GM18508 (cell line): ENCODE measurements around the gene BZW1.
"Not testable (repeated sequence)": the region's sequence is repeated elsewhere in the genome, so short reads cannot be mapped to it uniquely, and the experiment has no call there.

Experiments
- ATAC-seq: cut with Tn5 transposase; IDR thresholded peaks from one replicate; pipeline ENCODE4 v1.9.1; 2021; ENCODE audit warnings: moderate number of reproducible peaks; ENCODE audit not compliant: insufficient read depth, unreplicated experiment

The BZW1 gene

DNA sequence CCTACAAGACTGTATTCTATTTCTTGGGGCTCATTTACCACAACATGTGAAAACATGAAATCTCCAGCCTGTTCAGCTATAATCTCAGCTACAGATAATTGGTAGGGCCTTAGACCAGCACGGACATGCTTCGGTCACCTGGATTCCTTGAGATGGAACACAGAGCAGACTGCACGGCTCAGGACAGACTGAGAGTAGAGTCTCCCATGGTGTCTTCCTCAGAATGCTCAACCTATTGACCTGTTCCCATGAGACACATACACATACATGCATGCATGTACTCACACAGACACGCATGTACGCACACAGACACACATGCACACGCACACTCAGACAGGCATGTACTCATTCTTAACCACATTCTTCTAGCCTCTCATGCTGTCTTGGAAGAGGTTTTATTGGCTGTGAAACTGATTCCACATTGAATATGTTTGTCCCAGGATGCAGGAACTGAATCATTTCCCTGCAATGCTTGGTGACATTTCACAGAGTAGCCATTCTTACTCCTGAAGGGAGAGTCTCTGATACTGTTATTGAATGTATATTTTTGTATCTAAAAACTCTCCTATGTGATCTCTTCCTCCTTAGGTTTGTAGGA lies 23.5 kb upstream of the BZW1 start:
- ATAC-seq: no peak

GRCh38 chr2:200790185-200790584 lies 21.5 kb upstream of the BZW1 start:
- no peak for ATAC-seq

DNA sequence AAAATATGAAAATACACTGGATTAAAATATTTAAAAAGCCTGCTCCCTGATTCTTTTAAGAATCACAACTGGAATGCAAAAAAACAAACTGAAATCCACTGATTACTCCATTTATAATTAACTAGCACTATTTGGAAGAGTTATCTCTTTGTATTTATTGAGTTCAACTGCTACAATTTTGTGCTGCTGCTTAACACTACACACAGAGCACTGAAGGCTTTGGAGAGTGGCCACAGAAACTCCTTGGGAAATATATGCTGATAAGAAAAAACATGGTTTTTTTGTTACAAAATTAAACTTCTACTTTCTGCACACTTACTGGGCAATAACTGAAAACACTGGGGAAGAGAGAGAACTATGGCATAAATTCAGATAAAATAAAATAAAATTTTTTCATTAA lies 19.8 kb upstream of the BZW1 start:
- ATAC-seq: no peak

DNA sequence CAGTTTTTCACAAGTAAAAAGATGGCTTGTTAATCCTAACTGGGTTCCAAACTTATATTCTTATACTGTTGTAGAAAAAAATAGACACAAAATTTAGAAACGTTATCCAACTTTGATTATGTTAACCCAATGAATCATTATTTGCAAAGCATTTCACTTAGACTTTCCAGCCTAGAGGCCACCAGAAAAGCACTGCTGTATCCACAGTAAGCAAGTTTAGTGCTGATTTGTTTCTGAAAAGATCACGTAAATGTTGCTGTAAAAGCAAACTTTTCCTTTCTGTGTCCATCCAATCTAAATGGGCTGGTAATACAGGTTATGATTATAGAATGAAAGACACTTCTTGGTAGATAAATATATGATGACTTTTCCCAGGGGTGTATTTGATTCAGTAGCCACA lies 17.6 kb upstream of the BZW1 start:
- ATAC-seq: no peak

DNA sequence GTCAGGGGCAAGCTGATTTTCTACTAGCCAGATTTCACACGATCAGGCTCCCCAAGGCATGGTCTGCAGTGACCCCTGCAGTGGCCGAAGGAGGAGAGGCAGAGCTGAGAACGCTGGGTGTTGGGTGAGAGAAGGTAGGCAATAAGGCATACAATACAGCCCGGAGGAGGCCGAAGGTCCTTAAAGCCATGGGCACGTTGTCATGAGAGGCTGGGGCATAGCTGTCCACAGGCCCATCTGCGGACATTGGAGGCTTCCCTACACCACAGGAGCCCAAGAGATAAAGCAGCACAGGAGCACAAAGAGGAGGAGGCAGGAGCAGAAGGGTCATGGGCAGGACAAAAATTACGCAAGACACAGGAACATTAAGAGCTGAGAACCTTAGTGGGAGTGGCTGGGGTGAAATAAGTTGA lies 16.7 kb upstream of the BZW1 start:
- ATAC-seq: no peak

DNA sequence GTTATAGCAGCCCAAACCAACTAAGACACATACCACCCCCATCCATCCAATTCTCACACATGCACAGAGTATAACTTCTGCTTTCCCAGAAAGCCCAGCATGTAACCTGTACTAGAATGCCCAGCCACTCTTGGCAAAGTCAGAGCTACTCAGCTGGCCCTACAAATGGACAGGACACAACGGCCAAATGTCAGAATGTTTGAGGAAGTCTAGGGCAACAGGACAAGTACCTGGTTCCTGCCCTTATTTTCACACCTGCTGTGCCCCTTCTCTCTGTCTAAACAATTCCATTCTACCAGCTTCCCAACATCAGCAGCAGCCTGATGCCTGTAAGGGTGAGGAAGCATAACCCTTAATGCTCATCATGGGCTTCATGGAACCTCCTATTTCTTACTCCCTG lies 15.1 kb upstream of the BZW1 start:
- no peak for ATAC-seq

GRCh38 chr2:200797242-200797770 lies 14.4 kb upstream of the BZW1 start:
- ATAC-seq: no peak

DNA sequence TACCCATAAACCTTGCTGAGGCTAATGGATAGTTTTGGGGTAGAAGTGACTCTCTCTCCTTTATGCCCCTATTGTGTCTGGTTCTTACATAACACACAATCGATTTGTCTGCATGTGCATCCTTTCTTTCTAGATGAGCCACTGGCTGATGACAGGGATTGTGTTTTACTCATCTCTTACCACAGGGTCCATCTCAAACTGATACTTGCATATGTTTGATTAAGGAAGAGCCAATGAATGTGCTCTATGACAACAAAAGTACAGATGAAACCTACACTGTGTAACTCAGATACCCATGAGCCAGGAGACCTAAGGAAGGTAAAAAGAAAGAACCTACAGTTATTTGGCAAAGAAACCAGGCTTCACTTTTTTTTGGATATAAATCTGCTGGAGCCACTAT lies 13.2 kb upstream of the BZW1 start:
- no peak for ATAC-seq

- ATAC-seq: no peak
These were observed 11.3 kb upstream of the BZW1 start for GRCh38 chr2:200800458-200800857.

DNA sequence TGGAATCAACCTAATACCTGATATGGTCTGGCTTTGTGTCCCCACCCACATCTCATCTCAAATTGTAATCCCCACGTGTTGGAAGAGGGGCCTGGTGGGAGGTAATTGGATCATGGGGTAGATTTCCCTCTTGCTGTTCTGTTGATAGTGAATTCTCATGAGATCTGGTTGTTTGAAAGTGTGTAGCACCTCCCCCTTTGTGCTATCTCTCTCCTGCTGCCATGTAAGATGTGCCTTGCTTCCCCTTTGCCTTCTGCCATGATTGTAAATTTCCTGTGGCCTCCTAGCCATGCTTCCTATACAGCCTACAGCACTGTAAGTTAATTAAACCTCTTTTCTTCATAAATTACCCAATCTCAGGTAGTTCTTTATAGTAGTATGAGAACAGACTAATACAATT lies 10.3 kb upstream of the BZW1 start:
- ATAC-seq: not testable (repeated sequence)

GRCh38 chr2:200809506-200810251 lies 2.0 kb upstream of the BZW1 start:
- ATAC-seq: no peak

DNA sequence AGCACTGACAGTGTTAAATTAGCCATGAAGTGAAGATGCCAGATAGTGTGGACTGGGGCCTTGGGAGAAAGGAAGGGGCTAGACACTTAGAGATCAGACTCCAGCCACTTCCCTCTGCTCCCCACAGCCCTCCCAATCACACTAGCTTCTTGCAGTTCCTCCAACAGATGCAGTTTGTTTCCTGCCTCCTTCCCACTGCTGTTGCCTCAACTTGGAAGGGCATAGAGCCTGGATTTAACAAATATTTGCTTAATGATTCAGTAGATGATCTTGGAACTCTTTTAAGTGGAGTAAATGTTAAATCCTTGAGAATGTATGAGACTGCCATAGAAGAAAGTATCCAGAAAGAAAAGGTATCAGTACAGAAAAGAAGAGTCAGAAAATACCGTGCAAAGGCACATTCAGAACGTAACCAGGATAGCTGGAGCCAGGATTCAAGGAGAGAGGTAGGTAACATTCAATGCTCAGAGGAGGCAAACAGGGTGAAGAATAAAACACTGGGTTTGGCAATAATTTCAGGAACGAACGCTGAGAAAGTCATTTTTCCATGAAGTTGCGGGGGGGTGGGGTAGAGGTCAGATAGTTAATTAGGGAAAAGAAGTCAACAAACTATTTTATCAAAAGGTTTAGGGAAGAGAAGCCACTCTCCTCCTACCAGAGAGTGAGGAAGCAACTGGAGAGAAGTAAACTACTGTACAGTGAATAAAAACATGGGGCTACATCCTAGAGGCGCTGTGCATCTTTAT lies 1.3 kb upstream of the BZW1 start:
- no peak for ATAC-seq

GRCh38 chr2:200810998-200811332 lies 745 bp upstream of the BZW1 start:
- ATAC-seq: no peak

DNA sequence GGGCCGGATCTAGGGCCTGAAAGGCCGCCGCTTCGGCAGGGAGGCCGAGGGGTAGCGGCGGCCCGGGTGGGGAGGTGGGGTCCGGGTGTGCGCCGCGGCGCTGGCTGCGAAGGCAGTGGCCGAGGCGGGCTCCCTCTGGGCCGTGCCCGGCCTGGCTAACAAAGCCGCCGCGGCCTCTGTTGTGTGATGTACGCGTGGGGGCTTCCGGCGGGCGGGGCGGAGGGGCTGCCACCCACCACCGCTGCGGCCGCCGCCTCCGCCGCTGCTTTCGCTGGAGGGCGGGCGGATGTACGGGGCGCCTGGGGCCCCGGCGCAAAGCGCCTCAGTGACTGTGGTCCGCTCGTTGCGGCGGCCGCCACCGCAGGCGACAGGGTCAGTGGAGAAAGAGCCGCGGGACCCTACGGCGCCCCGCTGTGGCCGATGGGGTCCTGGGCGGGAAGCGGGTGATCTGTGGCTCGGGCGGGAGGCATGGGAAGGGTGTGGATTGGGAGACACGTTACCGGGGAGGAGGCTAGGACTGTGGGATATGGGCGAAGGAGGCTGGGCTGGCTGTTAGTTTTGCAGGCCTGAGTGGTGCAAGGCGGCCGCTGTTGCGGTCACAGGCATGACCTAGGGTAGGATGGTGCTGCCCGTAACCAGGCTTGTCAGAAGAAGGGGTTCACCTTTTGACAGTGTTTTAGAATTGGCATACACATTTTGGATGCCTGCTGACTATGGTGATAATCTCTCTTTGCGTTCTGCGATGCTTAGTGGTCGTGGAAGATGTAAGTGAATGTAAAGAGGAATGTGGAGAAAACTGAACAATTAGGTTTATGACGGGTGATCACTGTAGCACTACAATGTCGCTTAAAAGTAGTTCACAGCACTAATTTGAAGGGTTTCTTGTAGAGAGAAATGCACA lies 662 bp downstream of the BZW1 start:
- peak; percentile 14 for ATAC-seq

DNA sequence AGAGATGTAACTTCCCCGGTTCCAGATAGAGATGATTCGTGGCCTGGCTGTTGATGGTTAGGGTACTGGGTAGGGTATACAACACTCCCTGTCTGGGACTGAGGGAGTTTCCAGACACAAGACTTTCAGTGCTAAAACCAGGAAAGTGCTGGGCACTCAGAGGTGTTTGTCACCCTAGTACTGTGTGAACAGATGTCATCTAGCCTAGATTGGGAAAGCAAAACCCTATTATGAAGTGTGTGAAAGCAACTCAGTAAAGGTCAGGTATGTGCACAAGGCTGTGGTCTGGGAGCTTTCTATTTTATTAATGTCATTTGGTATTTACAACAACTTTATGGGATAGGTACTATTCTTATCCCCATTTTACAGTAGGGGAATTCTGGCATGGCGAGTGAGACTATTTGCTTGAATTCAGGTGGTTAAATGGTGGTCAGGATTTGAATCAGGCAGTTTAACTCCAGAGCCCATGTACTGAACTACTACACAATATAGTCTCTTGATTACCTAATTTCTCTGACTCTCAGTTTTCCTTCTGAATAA lies 2.6 kb downstream of the BZW1 start:
- no peak for ATAC-seq

- no peak for ATAC-seq
These were observed 3.2 kb downstream of the BZW1 start for GRCh38 chr2:200814917-200815316.

DNA sequence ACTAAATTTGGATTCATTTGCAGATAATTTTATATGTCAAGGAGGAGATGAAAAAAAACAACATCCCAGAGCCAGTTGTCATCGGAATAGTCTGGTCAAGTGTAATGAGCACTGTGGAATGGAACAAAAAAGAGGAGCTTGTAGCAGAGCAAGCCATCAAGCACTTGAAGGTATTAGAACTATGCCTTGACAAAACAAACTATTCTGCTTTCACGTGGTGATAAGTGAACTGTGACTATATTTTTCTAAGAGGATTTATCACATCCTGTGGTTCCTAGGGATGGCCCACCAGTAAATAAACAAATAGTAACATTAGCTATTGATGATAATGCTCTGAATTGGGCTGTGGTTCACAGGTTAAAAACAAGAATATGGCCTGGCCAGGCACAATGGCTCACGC lies 7.0 kb downstream of the BZW1 start:
- not testable (repeated sequence) for ATAC-seq

DNA sequence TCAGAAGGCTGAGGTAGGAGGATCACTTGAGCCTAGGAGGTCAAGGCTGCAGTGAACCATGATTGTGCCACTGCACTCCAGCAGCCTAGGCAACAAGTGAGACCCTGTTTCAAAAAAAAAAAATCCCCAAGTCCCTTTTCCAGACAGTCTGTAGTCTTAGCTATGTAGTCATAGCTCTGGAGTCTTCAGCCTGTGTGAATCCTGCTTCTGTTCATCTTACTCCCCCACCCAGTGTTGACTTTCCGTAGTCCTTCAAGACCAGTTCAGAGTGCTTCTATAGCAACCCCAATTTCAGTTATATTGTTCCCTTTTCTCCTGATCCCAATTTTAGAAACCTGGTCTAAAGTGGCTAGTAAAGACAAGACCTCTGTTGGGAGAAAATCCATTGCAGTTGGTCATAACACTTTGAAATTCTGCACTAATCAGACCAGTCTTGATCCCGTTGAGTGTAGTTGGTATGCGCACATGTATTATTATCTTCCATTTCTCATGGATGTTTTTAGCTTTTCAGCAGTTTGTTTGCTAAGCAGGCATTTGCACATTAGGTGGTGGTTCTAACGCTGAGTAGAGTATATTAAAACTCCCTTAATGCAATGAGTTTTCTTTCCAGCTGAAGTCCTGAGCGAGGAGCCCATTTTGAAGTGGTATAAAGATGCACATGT lies 9.0 kb downstream of the BZW1 start:
- ATAC-seq: no peak

GRCh38 chr2:200821686-200822245 lies 10.1 kb downstream of the BZW1 start:
- ATAC-seq: no peak
